Measurements from ENCODE around the gene KSR2.

The KSR2 gene

GRCh38 chr12:117829108-117829507 is 139.7 kb downstream of the KSR2 start:
- Mint-ChIP-seq H3K9me3 (peaks cover 28% of the 10 kb centered on the region), H3K4me1 (peaks cover 12% of the 10 kb centered on the region), H3K36me3 (ENCODE audit: low read depth) (peaks cover 6% of the 10 kb centered on the region), H3K4me3 (no peak overlapping the region), H3K27ac (no peak overlapping the region), H3K27me3 (ENCODE audit: low read depth, poor library complexity) (peaks cover 13% of the 10 kb centered on the region)
- no peak for TF ChIP-seq CTCF (IDR thresholded peaks at IDR 0.05)
- no peak for DNase-seq

GRCh38 chr12:117827660-117828059 is 141.1 kb downstream of the KSR2 start:
- Mint-ChIP-seq H3K4me1 (peaks cover 10% of the 10 kb centered on the region), H3K36me3 (ENCODE audit: low read depth) (peaks cover 6% of the 10 kb centered on the region), H3K27me3 (ENCODE audit: low read depth, poor library complexity) (peaks cover 13% of the 10 kb centered on the region), H3K4me3 (no peak overlapping the region), H3K9me3 (peaks cover 28% of the 10 kb centered on the region), H3K27ac (no peak overlapping the region)
- no peak for TF ChIP-seq CTCF (IDR thresholded peaks at IDR 0.05)
- no peak for DNase-seq

GRCh38 chr12:117825827-117826226 is 143.0 kb downstream of the KSR2 start:
- TF ChIP-seq CTCF (IDR thresholded peaks at IDR 0.05) = no peak
- DNase-seq = no peak
- Mint-ChIP-seq H3K36me3 (ENCODE audit: low read depth) (peaks cover 6% of the 10 kb centered on the region), H3K4me3 (no peak overlapping the region), H3K27me3 (ENCODE audit: low read depth, poor library complexity) (peaks cover 12% of the 10 kb centered on the region), H3K9me3 (peaks cover 28% of the 10 kb centered on the region), H3K4me1 (peaks cover under 1% of the 10 kb centered on the region), H3K27ac (no peak overlapping the region)

- Mint-ChIP-seq H3K4me1 (peaks cover 15% of the 10 kb centered on the region), H3K4me3 (no peak overlapping the region), H3K9me3 (no peaks in the 10 kb centered on the region), H3K27me3 (ENCODE audit: low read depth, poor library complexity) (peaks cover 17% of the 10 kb centered on the region), H3K36me3 (ENCODE audit: low read depth) (no peaks in the 10 kb centered on the region), H3K27ac (no peak overlapping the region)
- no peak for TF ChIP-seq CTCF (IDR thresholded peaks at IDR 0.05)
- no peak for DNase-seq
These were observed 147.2 kb downstream of the KSR2 start for GRCh38 chr12:117821480-117822175.

- Mint-ChIP-seq H3K4me3 (no peak overlapping the region), H3K27ac (no peak overlapping the region), H3K36me3 (ENCODE audit: low read depth) (no peaks in the 10 kb centered on the region), H3K9me3 (no peaks in the 10 kb centered on the region), H3K4me1 (peaks cover 15% of the 10 kb centered on the region), H3K27me3 (ENCODE audit: low read depth, poor library complexity) (peaks cover 20% of the 10 kb centered on the region)
- no peak for TF ChIP-seq CTCF (IDR thresholded peaks at IDR 0.05)
- DNase-seq = no peak
These were observed 148.4 kb downstream of the KSR2 start for GRCh38 chr12:117820216-117820907.

- DNase-seq = no peak
- TF ChIP-seq CTCF (IDR thresholded peaks at IDR 0.05) = no peak
- no peaks in the 10 kb centered on the region for H3K36me3 Mint-ChIP-seq (ENCODE audit: low read depth)
- H3K4me3 Mint-ChIP-seq = no peak overlapping the region
- H3K9me3 Mint-ChIP-seq = no peaks in the 10 kb centered on the region
- no peak overlapping the region for H3K27ac Mint-ChIP-seq
- H3K4me1 Mint-ChIP-seq = peaks cover 15% of the 10 kb centered on the region
- peaks cover 17% of the 10 kb centered on the region for H3K27me3 Mint-ChIP-seq (ENCODE audit: low read depth, poor library complexity)
These were observed 149.6 kb downstream of the KSR2 start for GRCh38 chr12:117819160-117819559.
